Fibroblast of lung (primary cell): ENCODE measurements around the gene CATSPERE. TPM values are rescaled to one million over a fixed set of nuclear protein-coding genes. Genes with fewer than 3 reads are reported as not detected.
A peak's percentile ranks its signal among the peaks of the same experiment; 100 is the strongest.

ENCODE experiments used
- DNase-seq, 2 donors: peaks; one replicate each; pipeline versions ENCODE4 v3.0.0 to v3.0.0-alpha.2; 2010; ENCODE audit warnings: low read depth in 2 of 2
- H2AFZ ChIP-seq: 2 replicates; pipeline ENCODE4 v1.5.1; 2012; ENCODE audit warnings: low read length, control low read depth, inconsistent platforms
- H3K27ac ChIP-seq: 2 replicates; pipeline ENCODE4 v1.5.1; 2011; ENCODE audit warnings: low read length, control low read depth; ENCODE audit not compliant: insufficient read depth
- H3K27me3 ChIP-seq: 2 replicates; pipeline ENCODE4 v1.5.1; 2011; ENCODE audit warnings: mild to moderate bottlenecking, low read length; ENCODE audit not compliant: control insufficient read depth, insufficient read depth
- H3K36me3 ChIP-seq: 2 replicates; pipeline ENCODE4 v1.5.1; 2011; ENCODE audit warnings: low read length; ENCODE audit not compliant: control insufficient read depth, insufficient read depth
- H3K4me1 ChIP-seq: 2 replicates; pipeline ENCODE4 v1.5.1; 2011; ENCODE audit warnings: low read length; ENCODE audit not compliant: control insufficient read depth, insufficient read depth; ENCODE audit errors: extremely low read depth
- H3K4me2 ChIP-seq: 2 replicates; pipeline ENCODE4 v1.5.1; 2011; ENCODE audit warnings: low read length, control low read depth; ENCODE audit not compliant: insufficient read depth; ENCODE audit errors: extremely low read depth
- H3K4me3 ChIP-seq, 4 experiments: fragments of 200-600 bp in 1 of 4; sonication (generic) in 1 of 4; replicated peaks in 1 of 4; 2 replicates each; pipeline ENCODE4 v1.5.1; 2011 to 2016; ENCODE audit warnings: low read length in 4 of 4, low read depth in 3 of 4, mild to moderate bottlenecking in 3 of 4, control low read depth in 2 of 4, inconsistent platforms in 1 of 4, mixed read lengths in 1 of 4; ENCODE audit not compliant: insufficient read depth in 1 of 4; ENCODE audit errors: control extremely low read depth in 1 of 4
- H3K79me2 ChIP-seq: 2 replicates; pipeline ENCODE4 v1.5.1; 2012; ENCODE audit warnings: mild to moderate bottlenecking, low read length, inconsistent platforms; ENCODE audit not compliant: control insufficient read depth, insufficient read depth
- H3K9ac ChIP-seq: 2 replicates; pipeline ENCODE4 v1.5.1; 2011; ENCODE audit warnings: mild to moderate bottlenecking, low read length, control low read depth; ENCODE audit not compliant: insufficient read depth
- H3K9me3 ChIP-seq: 2 replicates; pipeline ENCODE4 v1.5.1; 2012; ENCODE audit warnings: low read depth, low read length; ENCODE audit not compliant: control insufficient read depth, insufficient read depth
- H4K20me1 ChIP-seq: 2 replicates; pipeline ENCODE4 v1.5.1; 2011; ENCODE audit warnings: low read length; ENCODE audit not compliant: control insufficient read depth, insufficient read depth; ENCODE audit errors: extremely low read depth
- CTCF ChIP-seq, 2 donors: IDR thresholded peaks in 1 of 2; conservative IDR thresholded peaks in 1 of 2; 1 replicate in 1 of 2; 2 replicates in 1 of 2; pipeline ENCODE4 v1.5.1; 2011 to 2012; ENCODE audit warnings: low read length in 2 of 2, control low read depth in 1 of 2, inconsistent platforms in 1 of 2, low read depth in 1 of 2, mild to moderate bottlenecking in 1 of 2
- EZH2 ChIP-seq: IDR thresholded peaks from 2 replicates; pipeline ENCODE4 v1.5.1; 2012; ENCODE audit warnings: low read length, control low read depth, mild to moderate bottlenecking; ENCODE audit errors: missing control alignments
- polyA plus RNA-seq, 2 donors: library from polyadenylated mRNA; depleted of rRNA in 1 of 2; stranded (reverse) in 1 of 2; unstranded in 1 of 2; fragments of >200 nt; gene quantifications; 2 replicates each; pipeline ENCODE4 v1.2.1, GENCODE V29; 2011 to 2012; ENCODE audit warnings: missing spikeins in 1 of 2
- total RNA-seq: library from RNA; depleted of rRNA; stranded (reverse); fragments of >200 nt; gene quantifications from 2 replicates; pipeline ENCODE4 v1.2.1, GENCODE V29; 2014

CATSPERE gene
- total and polyA plus RNA-seq, 2 donors (not counting 1 experiment from before 2014, with no cell fraction given) = 0.59 to 0.99 TPM

GRCh38 chr1:244585867-244586266 is 124.8 kb downstream of the CATSPERE start:
- H3K27ac ChIP-seq = no peak overlapping the region
- TF ChIP-seq EZH2 (no peak), CTCF (conservative IDR thresholded peaks at IDR 0.05 in 1 of 2, IDR thresholded peaks at IDR 0.05 in 1 of 2; ENCODE audit: low read depth in 1 of 2, low read length in 2 of 2) (no peak)
- H3K4me2 ChIP-seq = no peak overlapping the region
- no peaks in the 10 kb centered on the region for H3K79me2 ChIP-seq
- H2AFZ ChIP-seq = no peak overlapping the region
- no peaks in the 10 kb centered on the region for H3K27me3 ChIP-seq
- H3K9me3 ChIP-seq = no peaks in the 10 kb centered on the region
- no peak overlapping the region for H3K9ac ChIP-seq
- no peaks in the 10 kb centered on the region for H4K20me1 ChIP-seq
- no peak overlapping the region for H3K4me3 ChIP-seq
- H3K4me1 ChIP-seq = no peaks in the 10 kb centered on the region
- no peak for DNase-seq
- no peaks in the 10 kb centered on the region for H3K36me3 ChIP-seq

- no peak for DNase-seq
- H3K27me3 ChIP-seq = no peaks in the 10 kb centered on the region
- no peak overlapping the region for H2AFZ ChIP-seq
- H3K36me3 ChIP-seq = no peaks in the 10 kb centered on the region
- H4K20me1 ChIP-seq = no peaks in the 10 kb centered on the region
- H3K9ac ChIP-seq = no peak overlapping the region
- H3K4me3 ChIP-seq = no peak overlapping the region
- H3K4me1 ChIP-seq = no peaks in the 10 kb centered on the region
- H3K79me2 ChIP-seq = no peaks in the 10 kb centered on the region
- H3K27ac ChIP-seq = no peak overlapping the region
- no peaks in the 10 kb centered on the region for H3K9me3 ChIP-seq
- no peak overlapping the region for H3K4me2 ChIP-seq
- TF ChIP-seq CTCF (conservative IDR thresholded peaks at IDR 0.05 in 1 of 2, IDR thresholded peaks at IDR 0.05 in 1 of 2; ENCODE audit: low read depth in 1 of 2, low read length in 2 of 2) (no peak), EZH2 (no peak)
Observed at GRCh38 chr1:244590670-244591069, 129.6 kb downstream of the CATSPERE start.

- TF ChIP-seq CTCF (conservative IDR thresholded peaks at IDR 0.05 in 1 of 2, IDR thresholded peaks at IDR 0.05 in 1 of 2; ENCODE audit: low read depth in 1 of 2, low read length in 2 of 2) = no peak
- no peak for TF ChIP-seq EZH2
Observed at GRCh38 chr1:244598611-244599010, 137.5 kb downstream of the CATSPERE start.

More at GRCh38 chr1:244598611-244599010, 137.5 kb downstream of the CATSPERE start:
- peak in 1 of 2 donors; percentile 64 for DNase-seq
- Histone ChIP-seq H3K9me3 (no peaks in the 10 kb centered on the region), H2AFZ (no peak overlapping the region), H3K27ac (no peak overlapping the region), H3K79me2 (no peaks in the 10 kb centered on the region), H3K9ac (no peak overlapping the region), H3K36me3 (no peaks in the 10 kb centered on the region), H3K4me2 (no peak overlapping the region), H4K20me1 (no peaks in the 10 kb centered on the region), H3K27me3 (no peaks in the 10 kb centered on the region), H3K4me3 (no peak overlapping the region), H3K4me1 (peaks cover 13% of the 10 kb centered on the region)
